SJSA1 (cell line): ENCODE measurements around the gene ALK. TPM values are rescaled to one million over a fixed set of nuclear protein-coding genes. Genes with fewer than 3 reads are reported as not detected.

Source experiments
- DNase-seq, 2 experiments: peaks; one replicate each; pipeline ENCODE4 v3.0.0-alpha.2; 2015 to 2020; ENCODE audit warnings: low spot score in 2 of 2, low read depth in 1 of 2
- H3K27ac ChIP-seq: fragments of 250-450 bp; sonication (Bioruptor Pico); 2 replicates; pipeline ENCODE4 v1.5.1; 2020; ENCODE audit warnings: mild to moderate bottlenecking, moderate library complexity
- H3K27me3 ChIP-seq: fragments of 250-450 bp; sonication (Bioruptor Pico); replicated peaks from 2 replicates; pipeline ENCODE4 v1.5.1; 2020; ENCODE audit warnings: mild to moderate bottlenecking, moderate library complexity
- H3K36me3 ChIP-seq: fragments of 250-450 bp; sonication (Bioruptor Pico); 2 replicates; pipeline ENCODE4 v1.5.1; 2020; ENCODE audit warnings: mild to moderate bottlenecking
- H3K4me1 ChIP-seq: fragments of 250-450 bp; sonication (Bioruptor Pico); replicated peaks from 2 replicates; pipeline ENCODE4 v1.6.1; 2021; ENCODE audit warnings: mild to moderate bottlenecking
- H3K4me3 ChIP-seq: fragments of 250-450 bp; sonication (Bioruptor Pico); 2 replicates; pipeline ENCODE4 v1.5.1; 2020; ENCODE audit warnings: mild to moderate bottlenecking
- H3K9me3 ChIP-seq: fragments of 250-450 bp; sonication (Bioruptor Pico); replicated peaks from 2 replicates; pipeline ENCODE4 v1.5.1; 2020; ENCODE audit warnings: mild to moderate bottlenecking
- total RNA-seq: library from RNA; depleted of rRNA; stranded (reverse); fragments of >200 nt; shearing (Covaris generic); gene quantifications from 2 replicates; pipeline ENCODE4 v1.2.3, GENCODE V29; 2014

The ALK gene
- total RNA-seq, 1 experiment from 2014 or later, result not detected

- no peak overlapping the region for H3K27ac ChIP-seq
- H3K4me3 ChIP-seq, result no peak overlapping the region
- DNase-seq, result no peak
- H3K4me1 ChIP-seq, result no peaks in the 10 kb centered on the region
- H3K9me3 ChIP-seq, result 0 out of 2 replicates have a peak, but pooled peaks cover 7% of the 10 kb centered on the region
- H3K27me3 ChIP-seq, result no peaks in the 10 kb centered on the region
- H3K36me3 ChIP-seq, result no peaks in the 10 kb centered on the region
Observed at GRCh38 chr2:29644949-29645348, 276.4 kb downstream of the ALK start.

GRCh38 chr2:29643196-29643595 lies 278.2 kb downstream of the ALK start:
- Histone ChIP-seq H3K27ac (no peak overlapping the region), H3K27me3 (no peaks in the 10 kb centered on the region), H3K4me1 (peaks cover 7% of the 10 kb centered on the region), H3K36me3 (no peaks in the 10 kb centered on the region), H3K9me3 (0 out of 2 replicates have a peak, but pooled peaks cover 2% of the 10 kb centered on the region), H3K4me3 (no peak overlapping the region)
- no peak for DNase-seq

GRCh38 chr2:29640360-29640759 lies 281.0 kb downstream of the ALK start:
- 0 out of 2 replicates have a peak, but pooled peaks cover 2% of the 10 kb centered on the region for H3K9me3 ChIP-seq
- H3K4me1 ChIP-seq, result peaks cover 7% of the 10 kb centered on the region
- no peaks in the 10 kb centered on the region for H3K27me3 ChIP-seq
- no peak overlapping the region for H3K27ac ChIP-seq
- no peaks in the 10 kb centered on the region for H3K36me3 ChIP-seq
- DNase-seq, result no peak
- H3K4me3 ChIP-seq, result no peak overlapping the region

GRCh38 chr2:29638641-29639040 lies 282.7 kb downstream of the ALK start:
- Histone ChIP-seq H3K27ac (no peak overlapping the region), H3K4me1 (peaks cover 7% of the 10 kb centered on the region), H3K9me3 (no peaks in the 10 kb centered on the region), H3K36me3 (no peaks in the 10 kb centered on the region), H3K4me3 (no peak overlapping the region), H3K27me3 (no peaks in the 10 kb centered on the region)
- no peak for DNase-seq

GRCh38 chr2:29634916-29635315 lies 286.5 kb downstream of the ALK start:
- Histone ChIP-seq H3K27ac (no peak overlapping the region), H3K9me3 (no peaks in the 10 kb centered on the region), H3K4me3 (no peak overlapping the region), H3K36me3 (no peaks in the 10 kb centered on the region), H3K4me1 (peaks cover 17% of the 10 kb centered on the region), H3K27me3 (no peaks in the 10 kb centered on the region)
- no peak for DNase-seq

- no peaks in the 10 kb centered on the region for H3K36me3 ChIP-seq
- peaks cover 31% of the 10 kb centered on the region for H3K4me1 ChIP-seq
- DNase-seq, result peak in 1 of 2 experiments; percentile 28
- H3K9me3 ChIP-seq, result no peaks in the 10 kb centered on the region
- no peak overlapping the region for H3K27ac ChIP-seq
- H3K27me3 ChIP-seq, result no peaks in the 10 kb centered on the region
- no peak overlapping the region for H3K4me3 ChIP-seq
Observed at GRCh38 chr2:29632018-29632417, 289.4 kb downstream of the ALK start.

GRCh38 chr2:29629495-29629894 lies 291.9 kb downstream of the ALK start:
- H3K27me3 ChIP-seq, result no peaks in the 10 kb centered on the region
- H3K4me3 ChIP-seq, result no peak overlapping the region
- no peak overlapping the region for H3K27ac ChIP-seq
- H3K4me1 ChIP-seq, result peaks cover 34% of the 10 kb centered on the region
- no peak for DNase-seq
- no peaks in the 10 kb centered on the region for H3K36me3 ChIP-seq
- no peaks in the 10 kb centered on the region for H3K9me3 ChIP-seq

GRCh38 chr2:29628862-29629261 lies 292.5 kb downstream of the ALK start:
- H3K27me3 ChIP-seq, result no peaks in the 10 kb centered on the region
- H3K27ac ChIP-seq, result no peak overlapping the region
- no peak overlapping the region for H3K4me3 ChIP-seq
- no peak for DNase-seq
- H3K9me3 ChIP-seq, result no peaks in the 10 kb centered on the region
- H3K36me3 ChIP-seq, result no peaks in the 10 kb centered on the region
- H3K4me1 ChIP-seq, result peaks cover 34% of the 10 kb centered on the region

- no peaks in the 10 kb centered on the region for H3K9me3 ChIP-seq
- no peaks in the 10 kb centered on the region for H3K27me3 ChIP-seq
- DNase-seq, result no peak
- H3K36me3 ChIP-seq, result no peaks in the 10 kb centered on the region
- H3K4me3 ChIP-seq, result no peak overlapping the region
- H3K27ac ChIP-seq, result peak overlapping the region; percentile 29; the same call in 1 of the 2 replicates
- H3K4me1 ChIP-seq, result peaks cover 34% of the 10 kb centered on the region
Observed at GRCh38 chr2:29628108-29628745, 293.2 kb downstream of the ALK start.

- no peak overlapping the region for H3K4me3 ChIP-seq
- H3K36me3 ChIP-seq, result no peaks in the 10 kb centered on the region
- no peak overlapping the region for H3K27ac ChIP-seq
- H3K27me3 ChIP-seq, result no peaks in the 10 kb centered on the region
- peak; percentile 42 to 60 for DNase-seq
- H3K9me3 ChIP-seq, result no peaks in the 10 kb centered on the region
- peaks cover 34% of the 10 kb centered on the region for H3K4me1 ChIP-seq
Observed at GRCh38 chr2:29627279-29627711, 294.1 kb downstream of the ALK start.

- no peak for DNase-seq
- Histone ChIP-seq H3K27ac (no peak overlapping the region), H3K4me1 (no peaks in the 10 kb centered on the region)
Observed at GRCh38 chr2:29620890-29621289, 300.5 kb downstream of the ALK start.

GRCh38 chr2:29619689-29620088 lies 301.7 kb downstream of the ALK start:
- DNase-seq, result no peak
- no peaks in the 10 kb centered on the region for H3K36me3 ChIP-seq
- H3K4me3 ChIP-seq, result no peak overlapping the region
- H3K9me3 ChIP-seq, result no peaks in the 10 kb centered on the region
- H3K27me3 ChIP-seq, result no peaks in the 10 kb centered on the region
- no peak overlapping the region for H3K27ac ChIP-seq
- H3K4me1 ChIP-seq, result 0 out of 2 replicates have a peak, but pooled peaks cover 4% of the 10 kb centered on the region

More at GRCh38 chr2:29620890-29621289, 300.5 kb downstream of the ALK start:
- H3K9me3 ChIP-seq, result no peaks in the 10 kb centered on the region
- H3K36me3 ChIP-seq, result no peaks in the 10 kb centered on the region
- H3K27me3 ChIP-seq, result no peaks in the 10 kb centered on the region
- H3K4me3 ChIP-seq, result no peak overlapping the region

- no peak for DNase-seq
- no peaks in the 10 kb centered on the region for H3K27me3 ChIP-seq
- no peaks in the 10 kb centered on the region for H3K9me3 ChIP-seq
- no peak overlapping the region for H3K27ac ChIP-seq
- peaks cover 12% of the 10 kb centered on the region for H3K4me1 ChIP-seq
- H3K4me3 ChIP-seq, result no peak overlapping the region
- H3K36me3 ChIP-seq, result no peaks in the 10 kb centered on the region
Observed at GRCh38 chr2:29618024-29618423, 303.4 kb downstream of the ALK start.

- H3K27me3 ChIP-seq, result no peaks in the 10 kb centered on the region
- H3K4me1 ChIP-seq, result peaks cover 19% of the 10 kb centered on the region
- no peak overlapping the region for H3K27ac ChIP-seq
Observed at GRCh38 chr2:29617351-29617750, 304.0 kb downstream of the ALK start.

GRCh38 chr2:29616569-29616968 lies 304.8 kb downstream of the ALK start:
- no peaks in the 10 kb centered on the region for H3K9me3 ChIP-seq
- H3K27ac ChIP-seq, result no peak overlapping the region
- DNase-seq, result no peak
- no peak overlapping the region for H3K4me3 ChIP-seq
- no peaks in the 10 kb centered on the region for H3K27me3 ChIP-seq
- peaks cover 26% of the 10 kb centered on the region for H3K4me1 ChIP-seq
- no peaks in the 10 kb centered on the region for H3K36me3 ChIP-seq

More at GRCh38 chr2:29617351-29617750, 304.0 kb downstream of the ALK start:
- H3K4me3 ChIP-seq, result no peak overlapping the region
- DNase-seq, result no peak
- H3K36me3 ChIP-seq, result no peaks in the 10 kb centered on the region
- H3K9me3 ChIP-seq, result no peaks in the 10 kb centered on the region
